CD4-positive, alpha-beta T cell treated with Interleukin-4 for 4 hours (primary cell): Measurements from ENCODE around the gene MGLL.

Experiments
- DNase-seq: peaks from one replicate; pipeline ENCODE4 v3.0.0-alpha.2; 2020

The MGLL gene

GRCh38 chr3:127751782-127752181, 70.5 kb downstream of the MGLL start:
- DNase-seq = no peak

DNA sequence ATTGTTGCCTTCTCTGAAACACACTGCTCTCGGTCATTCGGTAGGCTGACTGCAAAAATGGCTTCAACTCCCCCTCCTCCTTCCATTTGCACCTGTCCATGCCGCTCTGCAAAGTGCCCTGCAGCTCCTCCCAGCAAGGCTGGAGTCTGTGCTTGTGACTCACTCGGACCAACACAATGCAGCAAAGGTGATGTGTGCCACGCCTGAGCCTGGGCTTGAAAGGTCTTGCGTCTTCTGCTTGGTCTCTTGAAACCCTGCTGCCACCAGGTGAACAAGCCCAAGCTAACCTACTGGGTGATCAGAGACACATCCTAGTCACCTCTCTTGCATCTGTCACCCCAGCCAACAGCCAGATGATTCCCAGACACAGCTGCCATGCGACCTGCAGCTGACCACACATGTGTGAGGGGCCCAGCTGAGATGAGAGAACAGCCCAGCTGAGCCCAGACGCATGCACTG, 71.1 kb downstream of the MGLL start:
- DNase-seq = no peak

- DNase-seq = no peak
Observed at GRCh38 chr3:127750226-127751031, 71.9 kb downstream of the MGLL start.

GRCh38 chr3:127749787-127750225, 72.5 kb downstream of the MGLL start:
- no peak for DNase-seq

DNA sequence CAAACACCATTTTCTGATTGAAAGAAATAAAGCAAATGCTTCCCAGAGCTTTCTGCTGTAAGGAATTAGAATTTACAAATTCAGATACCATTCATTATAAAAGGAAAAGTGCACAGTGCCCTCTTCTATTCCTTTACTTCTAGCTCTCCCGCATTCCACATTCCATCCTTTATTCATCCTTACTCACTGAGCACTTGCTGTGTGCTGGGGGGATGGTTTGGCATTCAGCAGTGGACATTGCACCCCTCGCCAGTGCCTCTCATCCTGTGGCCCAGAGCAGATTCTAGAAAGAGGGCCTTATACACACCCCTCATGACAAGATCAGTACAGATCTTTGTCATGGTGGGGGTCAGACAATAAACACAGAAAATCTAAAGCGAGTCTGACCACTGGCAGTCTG, 73.0 kb downstream of the MGLL start:
- DNase-seq = no peak

- no peak for DNase-seq
Observed at GRCh38 chr3:127748754-127749327, 73.5 kb downstream of the MGLL start.

- DNase-seq = no peak
Observed at GRCh38 chr3:127747751-127748521, 74.4 kb downstream of the MGLL start.

GRCh38 chr3:127747066-127747465, 75.2 kb downstream of the MGLL start:
- DNase-seq = no peak

DNA sequence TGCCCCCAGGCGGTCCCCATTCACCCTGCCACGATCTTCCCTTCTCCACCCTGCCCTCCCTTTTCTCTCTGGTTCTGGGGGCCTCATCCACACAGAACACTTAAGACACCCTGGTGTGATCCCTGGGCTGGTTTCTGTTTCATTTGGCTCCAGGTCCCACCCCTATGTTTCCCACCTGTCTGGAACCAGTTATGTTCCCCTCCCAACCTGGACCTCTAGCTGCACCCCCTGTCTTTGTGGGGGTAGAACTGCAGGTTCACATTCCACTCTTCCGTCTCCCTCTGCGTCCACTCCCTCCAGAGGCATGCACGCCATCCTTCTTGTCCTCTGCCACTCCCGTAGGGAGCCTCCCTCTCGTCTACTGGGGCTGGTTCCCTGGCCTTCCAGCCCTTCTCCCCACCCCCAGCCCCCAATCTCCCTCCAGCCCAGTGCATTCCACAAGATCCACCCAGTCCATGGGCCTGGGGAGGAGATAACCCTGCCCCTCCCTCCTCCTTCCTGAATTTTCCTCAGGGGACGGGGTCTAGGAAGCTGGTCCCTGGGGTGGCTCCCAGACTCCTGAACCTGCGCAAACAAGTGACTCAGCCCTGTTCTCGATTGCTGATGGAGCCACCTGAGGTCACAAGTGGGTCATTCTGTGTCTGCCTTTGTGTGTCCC, 75.8 kb downstream of the MGLL start:
- DNase-seq = no peak

- no peak for DNase-seq
Observed at GRCh38 chr3:127745656-127746399, 76.5 kb downstream of the MGLL start.

DNA sequence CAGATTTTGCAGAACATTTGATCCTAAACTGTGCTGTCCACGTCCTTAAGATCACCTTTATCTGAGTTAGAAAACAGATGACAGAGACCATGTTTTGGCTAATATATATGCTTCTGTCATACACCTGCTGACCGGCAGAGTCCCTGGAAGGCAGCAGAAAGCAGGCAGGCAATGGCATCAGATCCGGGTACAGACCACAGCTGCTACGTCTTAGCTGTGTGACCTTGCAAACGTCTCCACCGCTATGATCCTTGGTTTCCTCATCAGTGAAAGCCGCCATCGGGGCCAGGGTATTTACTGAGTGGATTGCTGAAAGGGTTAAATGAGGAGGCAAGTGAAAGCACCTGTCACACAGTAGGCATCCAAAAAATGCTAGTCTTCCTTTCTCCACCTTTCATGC, 77.4 kb downstream of the MGLL start:
- no peak for DNase-seq

DNA sequence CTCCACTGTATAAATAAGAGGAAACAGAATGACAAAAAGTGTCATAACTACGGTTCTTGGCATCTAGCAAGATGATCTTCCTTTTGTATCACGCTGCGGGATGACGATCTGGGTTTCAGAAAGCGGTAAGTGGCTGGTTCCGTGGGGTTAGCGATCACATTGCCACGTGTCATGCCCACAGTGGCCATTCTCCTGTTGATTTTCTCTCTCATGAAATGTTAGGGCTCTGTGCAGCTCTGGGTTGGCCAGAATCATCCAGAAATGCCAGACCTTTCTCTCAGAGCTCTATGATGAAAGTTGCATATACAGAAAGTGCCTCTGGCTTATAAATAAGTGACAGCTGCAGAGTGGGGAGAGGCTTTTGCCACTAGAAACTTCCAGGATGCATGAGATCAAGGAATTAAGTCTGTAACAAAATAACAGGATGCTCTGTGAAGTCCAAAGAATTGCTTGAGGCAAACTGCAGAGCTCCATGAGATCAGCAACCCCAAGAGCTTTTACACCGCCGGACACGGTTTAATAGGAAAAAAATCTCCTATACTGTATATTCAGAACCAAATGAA, 78.0 kb downstream of the MGLL start:
- no peak for DNase-seq

DNA sequence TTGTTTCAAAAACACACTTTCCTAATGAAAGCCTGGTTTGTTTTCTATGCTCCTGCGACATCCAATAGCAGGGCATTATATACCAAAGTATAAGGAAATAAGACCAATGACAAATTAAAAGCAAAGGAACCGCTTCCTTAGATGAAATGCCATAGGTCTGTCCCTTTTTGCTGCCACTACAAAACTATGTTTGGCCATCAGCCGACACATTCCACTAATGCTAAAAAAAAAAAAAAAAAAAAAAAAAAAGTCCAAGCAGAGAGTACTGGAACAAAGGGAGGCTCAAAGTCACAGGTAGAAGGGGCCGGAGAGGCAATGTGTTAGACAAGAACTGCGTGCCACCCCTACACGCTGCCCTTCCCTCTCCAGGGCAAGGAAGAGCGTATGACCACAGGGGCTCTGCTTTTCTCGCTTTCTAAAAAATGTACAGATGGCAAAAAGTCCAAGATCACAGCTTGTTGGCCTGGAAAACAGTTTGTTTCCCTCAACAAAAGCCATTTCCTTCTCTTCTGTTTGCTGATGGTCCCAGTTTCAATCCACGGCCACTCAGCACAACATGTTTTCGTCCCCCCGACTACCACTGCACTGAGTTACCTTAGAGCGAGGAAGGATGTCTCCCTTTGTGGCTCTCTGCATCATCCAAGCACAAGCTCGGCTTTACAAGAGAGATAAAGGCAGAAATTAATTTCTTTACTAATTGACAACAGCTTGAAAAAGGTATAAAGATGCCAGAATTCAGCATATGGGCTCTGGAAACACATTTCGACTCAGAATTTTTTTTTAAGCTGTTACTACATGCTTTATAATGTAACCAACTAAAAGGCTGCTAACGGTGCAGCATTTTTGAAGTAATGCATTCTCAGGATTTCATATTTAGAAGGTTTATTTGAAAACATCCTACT, 78.7 kb downstream of the MGLL start:
- DNase-seq = no peak

- no peak for DNase-seq
Observed at GRCh38 chr3:127742580-127742979, 79.7 kb downstream of the MGLL start.

- DNase-seq = no peak
Observed at GRCh38 chr3:127741690-127742089, 80.6 kb downstream of the MGLL start.

DNA sequence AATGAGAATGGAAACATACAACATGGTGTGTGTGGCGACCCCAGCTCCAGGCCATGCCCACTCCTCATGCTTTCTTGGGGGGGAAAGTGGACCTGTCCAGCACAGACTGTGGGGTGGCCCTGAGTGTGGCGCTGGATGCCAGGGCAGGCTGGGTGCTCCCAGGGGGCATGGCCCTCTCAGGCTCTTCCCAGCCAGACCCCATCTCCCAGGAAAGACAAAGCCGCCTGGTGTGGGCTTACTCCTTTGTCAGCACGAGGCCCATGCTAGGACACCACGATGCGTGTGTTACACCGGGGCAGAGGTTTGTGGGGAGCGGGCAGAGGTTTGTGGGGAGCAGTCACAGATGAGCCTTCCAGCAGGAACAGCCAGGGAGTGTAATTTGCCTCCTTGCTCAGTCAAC, 81.1 kb downstream of the MGLL start:
- no peak for DNase-seq

- DNase-seq = no peak
Observed at GRCh38 chr3:127740136-127740915, 82.0 kb downstream of the MGLL start.

DNA sequence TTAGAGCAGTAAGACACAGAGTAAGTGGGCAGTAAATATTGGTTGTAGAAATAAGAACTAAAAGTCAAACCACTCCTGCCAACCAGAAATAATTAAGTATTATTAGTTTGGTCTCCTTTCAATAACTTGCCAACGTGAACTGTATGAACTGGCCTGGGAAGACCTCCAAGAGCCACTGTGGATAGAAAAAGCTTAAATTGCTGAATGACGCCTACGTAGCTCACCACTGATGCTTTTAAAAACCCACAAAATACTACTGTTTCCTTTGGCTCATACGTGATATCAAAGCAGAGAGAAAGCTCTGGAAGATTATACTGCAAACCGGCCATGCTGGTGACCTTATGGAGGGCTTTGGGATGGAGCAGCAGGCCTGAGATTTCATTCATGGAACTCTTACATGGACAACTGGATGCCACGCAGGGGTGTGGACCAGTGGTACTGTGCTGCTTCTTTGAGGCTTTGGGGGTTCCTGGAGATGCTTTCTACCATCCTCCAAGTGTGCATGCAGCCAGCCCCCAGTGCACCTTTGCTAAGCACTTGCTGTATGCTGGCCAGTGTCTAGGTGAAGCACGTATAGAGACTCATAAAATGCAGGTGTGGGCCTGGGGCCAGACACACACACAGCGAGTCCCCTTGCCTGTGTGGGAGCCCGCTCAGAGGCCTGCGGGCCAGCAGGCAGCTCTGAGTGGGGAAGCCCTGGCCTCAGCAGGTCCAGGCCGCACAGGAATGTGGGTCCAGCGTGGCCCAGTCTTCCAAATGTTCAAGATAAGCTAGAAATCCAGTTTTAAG, 82.8 kb downstream of the MGLL start:
- DNase-seq = no peak

DNA sequence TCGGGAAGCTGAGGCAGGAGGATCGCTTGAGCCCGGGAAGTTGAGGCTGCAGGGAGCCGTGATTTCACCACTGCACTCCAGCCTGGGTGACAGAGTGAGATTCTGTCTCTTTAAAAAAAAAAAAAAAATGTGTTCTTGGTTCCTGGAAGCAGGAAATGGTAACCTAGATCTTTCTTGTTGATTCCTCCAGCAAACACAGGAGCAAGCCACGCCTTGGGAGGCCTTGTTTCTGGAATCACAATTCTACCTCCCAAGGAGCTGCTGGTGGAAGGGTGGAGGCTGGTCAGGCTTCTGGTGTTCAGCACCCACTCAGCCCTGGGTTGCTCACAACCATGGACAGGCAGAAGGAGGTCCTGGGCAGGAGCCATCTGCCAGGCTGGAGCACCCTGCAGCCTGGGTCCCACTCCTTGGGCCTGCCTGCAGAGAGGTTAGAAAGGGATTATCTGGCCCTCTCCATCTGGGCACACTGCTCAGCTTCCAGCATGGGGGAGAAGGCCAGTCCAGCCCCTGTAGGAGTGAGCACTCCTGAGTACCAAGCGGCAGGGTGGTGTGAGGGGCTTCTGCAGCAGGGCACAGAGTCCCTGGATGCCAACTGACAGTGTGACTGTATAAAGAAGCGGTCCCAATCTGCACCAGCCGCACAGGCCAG, 84.0 kb downstream of the MGLL start:
- no peak for DNase-seq
